Measurements from ENCODE around the gene ATF7. TPM values are rescaled to one million over a fixed set of nuclear protein-coding genes. Genes with fewer than 3 reads are reported as not detected.

The ATF7 gene
- total RNA-seq, 1 experiment from 2014 or later = 24.7 TPM

- Histone ChIP-seq H2AFZ (peak within 1 kb of the TSS; percentile 79), H3K79me2 (ENCODE audit: low read depth) (peaks cover 26% of the 10 kb centered on the region)
- intact Hi-C loops (cut with micrococcal nuclease; ENCODE audit: unreplicated experiment) = loop anchor here (2.0 to 10.0 kb wide), 3 partner anchors 47 to 435 kb away; partner anchors contain the start of genes AAAS and PCBP2
Observed at GRCh38 chr12:53499266-53500141, 126.7 kb downstream of the ATF7 start, which contains the start of gene MAP3K12. Gene MAP3K12 (minus strand): TSS chr12:53499458. CDS start chr12:53487391, 12,067 bp downstream.

GRCh38 chr12:53498235-53498630 lies 127.9 kb downstream of the ATF7 start:
- CTCF ChIA-PET = no interaction called here
- no peak overlapping the region for H2AFZ ChIP-seq
- H3K79me2 ChIP-seq (ENCODE audit: low read depth) = peaks cover 18% of the 10 kb centered on the region
- intact Hi-C loops (cut with micrococcal nuclease; ENCODE audit: unreplicated experiment) = no loop called here
- H3K4me1 ChIP-seq (replicated peaks; ENCODE audit: insufficient read depth) = peaks cover 30% of the 10 kb centered on the region
- no peak for TF ChIP-seq CTCF (conservative IDR thresholded peaks at IDR 0.05)
- no peak for TF ChIP-seq EZH2 (IDR thresholded peaks at IDR 0.05; ENCODE audit: low read depth)
- H3K9me2 ChIP-seq (ENCODE audit: insufficient read depth) = no peaks in the 10 kb centered on the region
- POLR2A ChIA-PET (ENCODE audit: unreplicated experiment) = interaction anchor here (0.6 to 0.7 kb wide), 2 partner anchors 126 to 145 kb away, joined by 4 to 37 read pairs; no protein-coding TSS in a partner anchor
- peaks cover 31% of the 10 kb centered on the region for H3F3A ChIP-seq (ENCODE audit: insufficient read depth, low read depth)
- H3K36me3 ChIP-seq (ENCODE audit: low read depth) = no peaks in the 10 kb centered on the region
- no TSS peak for BruUV-seq (replicated peaks)
- no peak overlapping the region for H3K4me3 ChIP-seq
- H3K4me2 ChIP-seq = peak overlapping the region; percentile 98; the same call in 1 of the 2 replicates
- DNase-seq = no peak
- no peak overlapping the region for H3K27ac ChIP-seq
- H3K9me3 ChIP-seq (ENCODE audit: insufficient read depth, low read depth) = no peaks in the 10 kb centered on the region
- H3K27me3 ChIP-seq (ENCODE audit: insufficient read depth, low read depth) = no peaks in the 10 kb centered on the region
- no peaks in the 10 kb centered on the region for H4K20me1 ChIP-seq (ENCODE audit: insufficient read depth)

More at GRCh38 chr12:53499266-53500141, 126.7 kb downstream of the ATF7 start, which contains the start of gene MAP3K12:
- no peaks in the 10 kb centered on the region for H3K27me3 ChIP-seq (ENCODE audit: insufficient read depth, low read depth)
- POLR2A ChIA-PET (ENCODE audit: unreplicated experiment) = interaction anchor here (0.5 to 0.7 kb wide), 4 partner anchors 147 to 1353 kb away, joined by 3 to 18 read pairs (median 10); partner anchors contain the start of genes CSAD, SPRYD3 and ZNF740
- CTCF ChIA-PET = interaction anchor here (0.6 to 0.7 kb wide), 3 partner anchors 81 to 486 kb away, joined by 3 read pairs; partner anchors contain the start of gene HOXC10
- peaks cover 26% of the 10 kb centered on the region for H3F3A ChIP-seq (ENCODE audit: insufficient read depth, low read depth)
- H3K36me3 ChIP-seq (ENCODE audit: low read depth) = no peaks in the 10 kb centered on the region
- peaks cover 22% of the 10 kb centered on the region for H3K4me1 ChIP-seq (replicated peaks; ENCODE audit: insufficient read depth)
- peak within 1 kb of the TSS; percentile 81 for H3K27ac ChIP-seq
- H3K9me3 ChIP-seq (ENCODE audit: insufficient read depth, low read depth) = no peaks in the 10 kb centered on the region
- peak within 1 kb of the TSS; percentile 77 for H3K4me3 ChIP-seq
- BruUV-seq (replicated peaks) = no TSS peak
- H4K20me1 ChIP-seq (ENCODE audit: insufficient read depth) = no peaks in the 10 kb centered on the region
- H3K9me2 ChIP-seq (ENCODE audit: insufficient read depth) = no peaks in the 10 kb centered on the region
- DNase-seq = peak in 1 of 2 experiments; percentile 45
- TF ChIP-seq EZH2 (IDR thresholded peaks at IDR 0.05; ENCODE audit: low read depth) (no peak), CTCF (conservative IDR thresholded peaks at IDR 0.05) (0 out of 2 replicates have a peak, but pooled peaks have one; percentile 3)
- H3K4me2 ChIP-seq = peak within 1 kb of the TSS; percentile 98

GRCh38 chr12:53497461-53497860 lies 128.7 kb downstream of the ATF7 start:
- H3K9me3 ChIP-seq (ENCODE audit: insufficient read depth, low read depth) = no peaks in the 10 kb centered on the region
- H3K27ac ChIP-seq = no peak overlapping the region
- no peaks in the 10 kb centered on the region for H3K9me2 ChIP-seq (ENCODE audit: insufficient read depth)
- CTCF ChIA-PET = interaction anchor here (0.7 kb wide), 1 partner anchor 511 kb away, joined by 3 read pairs; no protein-coding TSS in a partner anchor
- peaks cover 31% of the 10 kb centered on the region for H3F3A ChIP-seq (ENCODE audit: insufficient read depth, low read depth)
- H3K4me2 ChIP-seq = no peak overlapping the region
- no TSS peak for BruUV-seq (replicated peaks)
- no peak overlapping the region for H3K4me3 ChIP-seq
- H3K27me3 ChIP-seq (ENCODE audit: insufficient read depth, low read depth) = no peaks in the 10 kb centered on the region
- H2AFZ ChIP-seq = no peak overlapping the region
- peaks cover 11% of the 10 kb centered on the region for H3K79me2 ChIP-seq (ENCODE audit: low read depth)
- POLR2A ChIA-PET (ENCODE audit: unreplicated experiment) = no interaction called here
- TF ChIP-seq CTCF (conservative IDR thresholded peaks at IDR 0.05) (no peak), EZH2 (IDR thresholded peaks at IDR 0.05; ENCODE audit: low read depth) (no peak)
- no peaks in the 10 kb centered on the region for H3K36me3 ChIP-seq (ENCODE audit: low read depth)
- intact Hi-C loops (cut with micrococcal nuclease; ENCODE audit: unreplicated experiment) = no loop called here
- H3K4me1 ChIP-seq (replicated peaks; ENCODE audit: insufficient read depth) = peaks cover 28% of the 10 kb centered on the region
- no peak for DNase-seq
- no peaks in the 10 kb centered on the region for H4K20me1 ChIP-seq (ENCODE audit: insufficient read depth)

All from PC-9 (cell line).